Keratinocyte (primary cell): ENCODE data around the gene CD3E. TPM values are rescaled to one million over a fixed set of nuclear protein-coding genes. Genes with fewer than 3 reads are reported as not detected.
A peak's percentile ranks its signal among the peaks of the same experiment; 100 is the strongest.

Source experiments
- DNase-seq: peaks from one replicate; pipeline ENCODE4 v3.0.0-alpha.2; 2011; ENCODE audit warnings: low read depth, missing footprints, low spot score
- FAIRE-seq: peaks from 2 replicates; lab custom pipeline; 2011; peaks lifted over from hg19 to GRCh38; lab: Jason Lieb, UNC
- H2AFZ ChIP-seq: 2 replicates; pipeline ENCODE4 v1.6.0; 2012; ENCODE audit warnings: low read length, control low read depth, inconsistent platforms; ENCODE audit not compliant: control insufficient read depth
- H3K27ac ChIP-seq: 2 replicates; pipeline ENCODE4 v1.5.1; 2011; ENCODE audit warnings: low read length; ENCODE audit not compliant: control insufficient read depth, insufficient read depth
- H3K27me3 ChIP-seq: 3 replicates; pipeline ENCODE4 v1.6.0; 2011; ENCODE audit warnings: low read length; ENCODE audit not compliant: control insufficient read depth, insufficient read depth; ENCODE audit errors: extremely low read depth
- H3K36me3 ChIP-seq, 2 experiments: 2 replicates in 1 of 2; 3 replicates in 1 of 2; pipeline ENCODE4 v1.5.1; 2011; ENCODE audit warnings: low read length in 2 of 2, mild to moderate bottlenecking in 1 of 2; ENCODE audit not compliant: control insufficient read depth in 2 of 2, insufficient read depth in 2 of 2; ENCODE audit errors: extremely low read depth in 1 of 2
- H3K4me1 ChIP-seq: 3 replicates; pipeline ENCODE4 v1.5.1; 2011; ENCODE audit warnings: low read length; ENCODE audit not compliant: control insufficient read depth, insufficient read depth; ENCODE audit errors: extremely low read depth
- H3K4me2 ChIP-seq: 3 replicates; pipeline ENCODE4 v1.6.0; 2011; ENCODE audit warnings: low read depth, low read length; ENCODE audit not compliant: control insufficient read depth, insufficient read depth; ENCODE audit errors: extremely low read depth
- H3K4me3 ChIP-seq, 3 experiments: fragments of 200-600 bp in 1 of 3; sonication (generic) in 1 of 3; 2 replicates in 2 of 3; 3 replicates in 1 of 3; pipeline ENCODE4 v1.5.1; 2011 to 2016; ENCODE audit warnings: low read length in 3 of 3, mild to moderate bottlenecking in 3 of 3, control low read depth in 2 of 3, inconsistent platforms in 1 of 3, low read depth in 1 of 3, mixed read lengths in 1 of 3, mixed run types in 1 of 3, moderate library complexity in 1 of 3; ENCODE audit not compliant: control insufficient read depth in 2 of 3, insufficient read depth in 2 of 3; ENCODE audit errors: extremely low read depth in 1 of 3
- H3K79me2 ChIP-seq: 2 replicates; pipeline ENCODE4 v1.6.0; 2012; ENCODE audit warnings: low read length; ENCODE audit not compliant: control insufficient read depth, insufficient read depth
- H3K9ac ChIP-seq: 3 replicates; pipeline ENCODE4 v1.6.0; 2011; ENCODE audit warnings: low read length; ENCODE audit not compliant: control insufficient read depth, insufficient read depth; ENCODE audit errors: extremely low read depth
- H3K9me1 ChIP-seq: 3 replicates; pipeline ENCODE4 v1.6.0; 2011; ENCODE audit warnings: low read length; ENCODE audit not compliant: control insufficient read depth, insufficient read depth; ENCODE audit errors: extremely low read depth
- H3K9me3 ChIP-seq: 2 replicates; pipeline ENCODE4 v1.5.1; 2012; ENCODE audit warnings: low read depth, low read length; ENCODE audit not compliant: control insufficient read depth
- H4K20me1 ChIP-seq: 3 replicates; pipeline ENCODE4 v1.6.0; 2011; ENCODE audit warnings: low read length; ENCODE audit not compliant: control insufficient read depth, insufficient read depth; ENCODE audit errors: extremely low read depth
- CTCF ChIP-seq, 3 experiments: IDR thresholded peaks in 1 of 3; conservative IDR thresholded peaks in 1 of 3; optimal IDR thresholded peaks in 1 of 3; 2 replicates in 2 of 3; 3 replicates in 1 of 3; pipeline versions ENCODE3 to v1.5.1; 2011; ENCODE audit warnings: low read length in 3 of 3, mild to moderate bottlenecking in 3 of 3, moderate library complexity in 2 of 3, control low read depth in 1 of 3, inconsistent platforms in 1 of 3; ENCODE audit not compliant: insufficient read depth in 2 of 3; ENCODE audit errors: extremely low read depth in 1 of 3
- EZH2 ChIP-seq: IDR thresholded peaks from one replicate; pipeline ENCODE4 v1.6.1; 2012; ENCODE audit warnings: inconsistent platforms, mild to moderate bottlenecking, low read length, moderate library complexity
- dilution Hi-C: fragments of 300-500 bp; cut with MboI; formaldehyde crosslinking; loops from one replicate; pipeline ENCODE4 v1.7.0; 2020; ENCODE audit warnings: low sequenced_read_pairs; ENCODE audit not compliant: extremely low pct_ligation_motif_present
- polyA plus RNA-seq, 5 experiments: library from polyadenylated mRNA; depleted of rRNA in 3 of 5; stranded (reverse) in 3 of 5; stranded (forward) in 1 of 5; unstranded in 1 of 5; fragments of >200 nt; gene quantifications; 1 replicate in 1 of 5; 2 replicates in 3 of 5; 3 replicates in 1 of 5; pipeline versions ENCODE4 v1.2.1 to v1.2.3, GENCODE V29; 2011 to 2012; ENCODE audit warnings: missing spikeins in 2 of 5, low read depth in 1 of 5, low replicate concordance in 1 of 5

Gene CD3E
- polyA plus RNA-seq, 1 donor (not counting 4 experiments of a cell fraction or from before 2014, with no cell fraction given): not detected

- Histone ChIP-seq H3K9me3 (no peaks in the 10 kb centered on the region), H3K4me3 (no peak overlapping the region), H4K20me1 (no peaks in the 10 kb centered on the region), H3K27ac (peak overlapping the region; percentile 27), H3K4me2 (peak overlapping the region; percentile 97), H3K9ac (no peak overlapping the region), H3K36me3 (peaks cover 1 to 6% of the 10 kb centered on the region in 2 experiments), H2AFZ (no peak overlapping the region), H3K4me1 (peaks cover 42% of the 10 kb centered on the region), H3K9me1 (no peaks in the 10 kb centered on the region), H3K27me3 (no peaks in the 10 kb centered on the region), H3K79me2 (peaks cover 15% of the 10 kb centered on the region)
- DNase-seq (no peak), FAIRE-seq (peak; percentile 92)
- TF ChIP-seq EZH2: no peak
- TF ChIP-seq CTCF (optimal IDR thresholded peaks at IDR 0.05 in 1 of 3, IDR thresholded peaks at IDR 0.05 in 1 of 3, conservative IDR thresholded peaks at IDR 0.05 in 1 of 3; ENCODE audit: extremely low read depth in 1 of 3, insufficient read depth in 2 of 3, low read length in 3 of 3): no peak
- dilution Hi-C loops: no loop called here
These were observed 37.0 kb upstream of the CD3E start for GRCh38 chr11:118267486-118267885.

GRCh38 chr11:118272001-118272400 lies 32.5 kb upstream of the CD3E start:
- Histone ChIP-seq H3K9me1 (no peaks in the 10 kb centered on the region), H3K79me2 (no peaks in the 10 kb centered on the region), H3K27me3 (no peaks in the 10 kb centered on the region), H3K9me3 (no peaks in the 10 kb centered on the region), H3K9ac (no peak overlapping the region), H3K4me1 (peaks cover 46% of the 10 kb centered on the region), H2AFZ (no peak overlapping the region), H3K36me3 (no peaks in the 10 kb centered on the region), H4K20me1 (no peaks in the 10 kb centered on the region), H3K27ac (no peak overlapping the region), H3K4me3 (no peak overlapping the region), H3K4me2 (no peak overlapping the region)
- DNase-seq (no peak), FAIRE-seq (no peak)
- TF ChIP-seq EZH2: no peak
- no peak for TF ChIP-seq CTCF (optimal IDR thresholded peaks at IDR 0.05 in 1 of 3, IDR thresholded peaks at IDR 0.05 in 1 of 3, conservative IDR thresholded peaks at IDR 0.05 in 1 of 3; ENCODE audit: extremely low read depth in 1 of 3, insufficient read depth in 2 of 3, low read length in 3 of 3)
- dilution Hi-C loops: no loop called here
